HepG2 (cell line): ENCODE results near the gene IER5L. TPM values are rescaled to one million over a fixed set of nuclear protein-coding genes. Genes with fewer than 3 reads are reported as not detected.

ENCODE experiments used
- ATAC-seq: fragments of 200-7000 bp; cut with Tn5 transposase; 3 replicates; pipeline ENCODE4 v1.9.1; 2020; ENCODE audit warnings: mild to moderate bottlenecking, moderate library complexity
- BruUV-seq: library from RNA; stranded (reverse); fragments of 400-500 nt; replicated peaks from 2 replicates; lab custom pipeline; 2021; lab: Mats Ljungman, UMichigan
- CTCF ChIA-PET: fragments of 300-600 bp; formaldehyde crosslinking; extraction: SDS; loops from one replicate; lab custom pipeline; 2021; ENCODE audit warnings: low total read pairs, inconsistent platforms, low intra/inter-chr PET ratio; lab: Yijun Ruan, JAX
- POLR2A ChIA-PET: fragments of 350-600 bp; sonication (Branson Sonifier 250); formaldehyde crosslinking; loops from one replicate; lab custom pipeline; 2020; ENCODE audit warnings: antibody characterized with exemption, inconsistent platforms; lab: Yijun Ruan, JAX
- DNase-seq: peaks from one replicate; pipeline ENCODE4 v3.0.0-alpha.2; 2015; ENCODE audit warnings: low spot score
- FAIRE-seq: peaks from 3 replicates; lab custom pipeline; 2011; peaks lifted over from hg19 to GRCh38; lab: Jason Lieb, UNC
- H2AFZ ChIP-seq: one replicate; pipeline ENCODE4 v1.6.1; 2011; ENCODE audit warnings: low read length, inconsistent platforms
- H3K27ac ChIP-seq: fragments of 300-600 bp; 3 replicates; pipeline ENCODE4 v1.8.0; 2011; ENCODE audit warnings: mixed run types, mild to moderate bottlenecking, mixed read lengths, low read length, inconsistent platforms; ENCODE audit not compliant: insufficient read depth; ENCODE audit errors: extremely low read length
- H3K27me3 ChIP-seq, 2 experiments: fragments of 200-600 bp in 1 of 2; 2 replicates in 1 of 2; 3 replicates in 1 of 2; pipeline versions ENCODE4 v1.6.0 to v1.8.0; 2011; ENCODE audit warnings: low read length in 2 of 2, mild to moderate bottlenecking in 2 of 2, moderate library complexity in 2 of 2, inconsistent platforms in 1 of 2; ENCODE audit not compliant: insufficient read depth in 2 of 2, control insufficient read depth in 1 of 2
- H3K36me3 ChIP-seq, 2 experiments: fragments of 200-600 bp in 1 of 2; replicated peaks in 1 of 2; 2 replicates in 1 of 2; 3 replicates in 1 of 2; pipeline versions ENCODE4 v1.5.1 to v1.8.0; 2011; ENCODE audit warnings: low read length in 2 of 2, inconsistent platforms in 1 of 2; ENCODE audit not compliant: insufficient read depth in 2 of 2, control insufficient read depth in 1 of 2
- H3K4me1 ChIP-seq: 2 replicates; pipeline ENCODE4 v1.5.1; 2012; ENCODE audit warnings: low read length, inconsistent platforms; ENCODE audit not compliant: insufficient read depth
- H3K4me2 ChIP-seq: 2 replicates; pipeline ENCODE4 v1.6.0; 2011; ENCODE audit warnings: low read depth, low read length, inconsistent platforms
- H3K4me3 ChIP-seq, 3 experiments: fragments of 200-600 bp in 1 of 3; sonication (generic), shearing (Covaris generic) in 1 of 3; replicated peaks in 1 of 3; 2 replicates each; pipeline ENCODE4 v1.5.1; 2011 to 2016; ENCODE audit warnings: low read length in 3 of 3, inconsistent platforms in 2 of 3, low read depth in 2 of 3, mild to moderate bottlenecking in 2 of 3, control low read depth in 1 of 3, mixed read lengths in 1 of 3; ENCODE audit not compliant: insufficient read depth in 1 of 3
- H3K79me2 ChIP-seq: one replicate; pipeline ENCODE4 v1.6.1; 2011; ENCODE audit warnings: low read length, inconsistent platforms; ENCODE audit not compliant: insufficient read depth
- H3K9ac ChIP-seq: 2 replicates; pipeline ENCODE4 v1.6.0; 2011; ENCODE audit warnings: mild to moderate bottlenecking, low read depth, low read length, inconsistent platforms; ENCODE audit not compliant: insufficient read depth
- H3K9me3 ChIP-seq: 2 replicates; pipeline ENCODE4 v1.5.1; 2012; ENCODE audit warnings: mild to moderate bottlenecking, low read length
- H4K20me1 ChIP-seq: 2 replicates; pipeline ENCODE4 v1.6.0; 2011; ENCODE audit warnings: inconsistent platforms, mild to moderate bottlenecking, low read length, moderate library complexity; ENCODE audit not compliant: insufficient read depth
- ARNTL ChIP-seq: sonication (generic); formaldehyde crosslinking; IDR thresholded peaks from 2 replicates; pipeline ENCODE4 v1.4.0; 2020; ENCODE audit warnings: mild to moderate bottlenecking, missing genetic modification reagents
- FOXA1 ChIP-seq, 2 experiments: fragments of 450-650 bp in 1 of 2; sonication (generic) in 1 of 2; formaldehyde crosslinking in 1 of 2; IDR thresholded peaks; 2 replicates each; pipeline versions ENCODE4 v1.4.0 to v1.6.1; 2016 to 2020; ENCODE audit warnings: missing genetic modification reagents in 1 of 2
- FOXK1 ChIP-seq: sonication (generic); formaldehyde crosslinking; IDR thresholded peaks from 2 replicates; pipeline ENCODE4 v1.4.0; 2020; ENCODE audit warnings: low read depth, missing genetic modification reagents, borderline replicate concordance
- KDM1A ChIP-seq: IDR thresholded peaks from 2 replicates; pipeline ENCODE4 v1.6.1; 2016; ENCODE audit warnings: missing compliant biosample characterization
- KDM3A ChIP-seq: IDR thresholded peaks from 2 replicates; pipeline ENCODE4 v1.6.1; 2018; ENCODE audit warnings: low read depth, missing compliant biosample characterization
- SMARCE1 ChIP-seq: fragments of 450-650 bp; IDR thresholded peaks from 2 replicates; pipeline ENCODE4 v1.6.1; 2017; ENCODE audit warnings: borderline replicate concordance
- TBX2 ChIP-seq: sonication (generic); formaldehyde crosslinking; IDR thresholded peaks from 2 replicates; pipeline ENCODE4 v1.5.0; 2020; ENCODE audit warnings: missing genetic modification reagents, mild to moderate bottlenecking, borderline replicate concordance
- ZFX ChIP-seq: sonication (generic); formaldehyde crosslinking; IDR thresholded peaks from 2 replicates; pipeline ENCODE4 v1.4.0; 2020; ENCODE audit warnings: mild to moderate bottlenecking, low read depth, missing genetic modification reagents, moderate library complexity
- ZNF441 ChIP-seq: sonication (generic); formaldehyde crosslinking; IDR thresholded peaks from 2 replicates; pipeline ENCODE4 v1.7.0; 2021; ENCODE audit warnings: missing genetic modification reagents, borderline replicate concordance
- ZNF615 ChIP-seq: sonication (generic); formaldehyde crosslinking; IDR thresholded peaks from 2 replicates; pipeline ENCODE4 v1.5.0; 2020; ENCODE audit warnings: mild to moderate bottlenecking, missing genetic modification reagents, borderline replicate concordance
- ZNF749 ChIP-seq: sonication (generic); formaldehyde crosslinking; IDR thresholded peaks from 2 replicates; pipeline ENCODE4 v1.8.0; 2022; ENCODE audit warnings: mild to moderate bottlenecking, missing genetic modification reagents, moderate library complexity, borderline replicate concordance
- ZNF75D ChIP-seq: sonication (generic); formaldehyde crosslinking; IDR thresholded peaks from 2 replicates; pipeline ENCODE4 v1.8.1; 2023; ENCODE audit warnings: missing genetic modification reagents, mild to moderate bottlenecking, borderline replicate concordance
- WGBS: methylation state at CpG from one replicate; pipeline ENCODE4 v1.1.6; 2017; ENCODE audit warnings: low lambda C conversion rate; 5-methylcytosine and 5-hydroxymethylcytosine counted together
- in situ Hi-C: cut with HindIII; loops from 2 replicates; pipeline ENCODE4 v1.10.0; 2017; ENCODE audit warnings: low pct_unique_long_range_greater_than_20kb; ENCODE audit not compliant: extremely low pct_ligation_motif_present
- intact Hi-C: fragments of 100-400 bp; cut with micrococcal nuclease; formaldehyde crosslinking; loops from one replicate; pipeline ENCODE4 v1.10.0; 2022; ENCODE audit not compliant: unreplicated experiment
- polyA plus RNA-seq, 8 experiments: library from polyadenylated mRNA; depleted of rRNA in 3 of 8; stranded (reverse) in 7 of 8; unstranded in 1 of 8; fragments of >200 nt; fragmentation: Illumina TruSeq in 4 of 8; extraction: Trizol in 4 of 8; gene quantifications; 2 replicates each; pipeline versions ENCODE4 v1.2.1 to v1.2.3, GENCODE V29; 2011 to 2016; ENCODE audit warnings: low read depth in 4 of 8, missing spikeins in 1 of 8, mixed read lengths in 1 of 8; ENCODE audit not compliant: insufficient read depth in 1 of 8
- total RNA-seq, 5 experiments: library from RNA; depleted of rRNA; stranded (reverse); fragments of >200 nt; fragmentation: Illumina TruSeq; extraction: Trizol; gene quantifications; 2 replicates each; pipeline ENCODE4 v1.2.3, GENCODE V29; 2016; ENCODE audit warnings: low read depth in 1 of 5
- TF ChIP-seq, protein P1 (sequence below): sonication (generic); formaldehyde crosslinking; IDR thresholded peaks from 2 replicates; pipeline ENCODE4 v1.4.0; 2020; ENCODE audit warnings: missing genetic modification reagents, borderline replicate concordance
- TF ChIP-seq, protein P2 (sequence below), 2 experiments: IDR thresholded peaks; 2 replicates each; pipeline ENCODE4 v1.6.1; 2011 to 2012; ENCODE audit warnings: low read length in 2 of 2, borderline replicate concordance in 1 of 2, low read depth in 1 of 2, mild to moderate bottlenecking in 1 of 2, moderate library complexity in 1 of 2

IER5L gene
- total and polyA plus RNA-seq, 2 of the 13 experiments (the other 11 are each of a cell fraction or from before 2014, with no cell fraction given) = 1.8 to 3.3 TPM

DNA sequence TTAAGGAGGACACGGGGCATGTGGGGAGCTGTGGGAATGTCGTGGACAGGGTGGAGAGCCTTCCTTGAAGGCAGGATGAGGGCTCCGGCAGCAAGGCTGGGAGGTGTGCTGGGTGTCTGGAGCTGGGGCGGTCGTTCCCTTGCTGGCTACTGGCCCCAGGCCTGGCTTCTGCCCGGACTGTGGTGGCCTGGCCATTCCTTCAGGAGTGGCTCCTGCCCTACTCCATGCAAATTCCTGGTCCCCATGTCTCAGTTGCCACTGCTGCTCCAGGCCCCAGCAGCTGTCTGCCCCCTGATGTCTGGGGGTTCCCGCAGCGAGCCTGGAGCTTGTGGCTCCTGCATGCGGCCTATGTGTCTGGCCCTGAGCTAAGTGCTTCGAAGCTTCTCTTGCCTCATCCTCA lies 21.9 kb downstream of the IER5L start:
- no peak overlapping the region for H3K4me2 ChIP-seq
- no peaks in the 10 kb centered on the region for H3K79me2 ChIP-seq
- intact Hi-C loops = no loop called here
- H3K27me3 ChIP-seq = no peaks in the 10 kb centered on the region
- BruUV-seq = no TSS peak
- 82% methylated on average over 7 of the region's 10 CpGs for WGBS
- FAIRE-seq (no peak), ATAC-seq (no peak), DNase-seq (no peak)
- no peaks in the 10 kb centered on the region for H4K20me1 ChIP-seq
- no peak overlapping the region for H3K4me3 ChIP-seq
- H3K9ac ChIP-seq = no peak overlapping the region
- TF ChIP-seq ARNTL = no peak
- TF ChIP-seq TBX2 (CRISPR knock-in tag) = no peak
- no peak for TF ChIP-seq ZNF75D
- peaks cover 8% of the 10 kb centered on the region for H3K4me1 ChIP-seq
- ChIA-PET POLR2A (no interaction called here), CTCF (no interaction called here)
- H2AFZ ChIP-seq = no peak overlapping the region
- in situ Hi-C loops = no loop called here
- H3K9me3 ChIP-seq = no peaks in the 10 kb centered on the region
- H3K36me3 ChIP-seq = no peaks in the 10 kb centered on the region; a peak in 2 of 5 replicates
- H3K27ac ChIP-seq = no peak overlapping the region

DNA sequence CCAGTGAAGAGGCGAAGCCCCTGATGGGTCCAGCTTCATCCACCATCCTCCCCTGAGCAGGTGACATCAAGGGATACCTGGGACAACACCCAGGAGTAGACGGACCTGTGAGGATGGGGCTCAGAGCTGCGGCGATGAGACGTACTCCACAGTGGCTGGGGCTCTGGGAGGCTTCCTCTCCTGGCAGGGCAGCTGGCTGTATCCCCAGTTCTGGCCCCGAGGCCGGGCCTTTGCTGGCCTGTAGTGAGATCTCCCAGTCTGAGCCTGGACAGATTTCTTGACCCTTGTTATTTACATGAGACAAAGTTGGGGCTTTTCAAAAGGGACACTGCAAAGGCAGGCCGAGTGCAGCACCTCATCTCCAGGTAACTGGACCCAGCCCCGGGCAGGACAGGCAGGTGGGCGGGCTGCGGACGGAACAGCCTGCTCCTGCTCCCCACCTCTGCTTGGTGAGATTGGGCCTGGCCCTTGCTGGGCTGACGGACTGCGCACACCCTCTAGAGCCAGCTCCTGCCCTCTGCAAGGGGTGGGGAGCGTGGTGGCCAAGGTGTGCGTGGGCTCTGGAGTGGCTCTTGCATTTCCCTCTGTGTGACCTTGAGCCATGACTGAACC lies 23.1 kb downstream of the IER5L start:
- Histone ChIP-seq H3K79me2 (no peaks in the 10 kb centered on the region), H3K27me3 (no peaks in the 10 kb centered on the region), H3K9me3 (no peaks in the 10 kb centered on the region), H3K4me2 (no peak overlapping the region), H3K4me3 (no peak overlapping the region), H3K9ac (no peak overlapping the region), H3K27ac (no peak overlapping the region), H2AFZ (no peak overlapping the region), H3K4me1 (no peaks in the 10 kb centered on the region), H4K20me1 (no peaks in the 10 kb centered on the region), H3K36me3 (no peaks in the 10 kb centered on the region; a peak in 2 of 5 replicates)
- intact Hi-C loops = no loop called here
- FAIRE-seq = no peak
- no peak for DNase-seq
- in situ Hi-C loops = no loop called here
- ChIA-PET CTCF (no interaction called here), POLR2A (no interaction called here)
- ATAC-seq = no peak
- BruUV-seq = no TSS peak
- 100% methylated on average over 7 of the region's 16 CpGs for WGBS
- no peak for TF ChIP-seq KDM3A (CRISPR knock-in tag)
- no peak for TF ChIP-seq KDM1A (CRISPR knock-in tag)
- TF ChIP-seq ZFX (CRISPR knock-in tag) = no peak
- TF ChIP-seq FOXA1 (IDR thresholded peaks at IDR 0.05) = no peak
- TF ChIP-seq FOXA1 (CRISPR knock-in tag; IDR thresholded peaks at IDR 0.05) = no peak
- TF ChIP-seq FOXK1 (CRISPR knock-in tag) = no peak
- TF ChIP-seq ZNF615 (CRISPR knock-in tag) = no peak
- TF ChIP-seq ZNF749 = no peak
- TF ChIP-seq, protein P1, sequence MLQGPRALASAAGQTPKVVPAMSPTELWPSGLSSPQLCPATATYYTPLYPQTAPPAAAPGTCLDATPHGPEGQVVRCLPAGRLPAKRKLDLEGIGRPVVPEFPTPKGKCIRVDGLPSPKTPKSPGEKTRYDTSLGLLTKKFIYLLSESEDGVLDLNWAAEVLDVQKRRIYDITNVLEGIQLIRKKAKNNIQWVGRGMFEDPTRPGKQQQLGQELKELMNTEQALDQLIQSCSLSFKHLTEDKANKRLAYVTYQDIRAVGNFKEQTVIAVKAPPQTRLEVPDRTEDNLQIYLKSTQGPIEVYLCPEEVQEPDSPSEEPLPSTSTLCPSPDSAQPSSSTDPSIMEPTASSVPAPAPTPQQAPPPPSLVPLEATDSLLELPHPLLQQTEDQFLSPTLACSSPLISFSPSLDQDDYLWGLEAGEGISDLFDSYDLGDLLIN (CRISPR knock-in tag) = no peak
- TF ChIP-seq, protein P2, sequence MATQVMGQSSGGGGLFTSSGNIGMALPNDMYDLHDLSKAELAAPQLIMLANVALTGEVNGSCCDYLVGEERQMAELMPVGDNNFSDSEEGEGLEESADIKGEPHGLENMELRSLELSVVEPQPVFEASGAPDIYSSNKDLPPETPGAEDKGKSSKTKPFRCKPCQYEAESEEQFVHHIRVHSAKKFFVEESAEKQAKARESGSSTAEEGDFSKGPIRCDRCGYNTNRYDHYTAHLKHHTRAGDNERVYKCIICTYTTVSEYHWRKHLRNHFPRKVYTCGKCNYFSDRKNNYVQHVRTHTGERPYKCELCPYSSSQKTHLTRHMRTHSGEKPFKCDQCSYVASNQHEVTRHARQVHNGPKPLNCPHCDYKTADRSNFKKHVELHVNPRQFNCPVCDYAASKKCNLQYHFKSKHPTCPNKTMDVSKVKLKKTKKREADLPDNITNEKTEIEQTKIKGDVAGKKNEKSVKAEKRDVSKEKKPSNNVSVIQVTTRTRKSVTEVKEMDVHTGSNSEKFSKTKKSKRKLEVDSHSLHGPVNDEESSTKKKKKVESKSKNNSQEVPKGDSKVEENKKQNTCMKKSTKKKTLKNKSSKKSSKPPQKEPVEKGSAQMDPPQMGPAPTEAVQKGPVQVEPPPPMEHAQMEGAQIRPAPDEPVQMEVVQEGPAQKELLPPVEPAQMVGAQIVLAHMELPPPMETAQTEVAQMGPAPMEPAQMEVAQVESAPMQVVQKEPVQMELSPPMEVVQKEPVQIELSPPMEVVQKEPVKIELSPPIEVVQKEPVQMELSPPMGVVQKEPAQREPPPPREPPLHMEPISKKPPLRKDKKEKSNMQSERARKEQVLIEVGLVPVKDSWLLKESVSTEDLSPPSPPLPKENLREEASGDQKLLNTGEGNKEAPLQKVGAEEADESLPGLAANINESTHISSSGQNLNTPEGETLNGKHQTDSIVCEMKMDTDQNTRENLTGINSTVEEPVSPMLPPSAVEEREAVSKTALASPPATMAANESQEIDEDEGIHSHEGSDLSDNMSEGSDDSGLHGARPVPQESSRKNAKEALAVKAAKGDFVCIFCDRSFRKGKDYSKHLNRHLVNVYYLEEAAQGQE (IDR thresholded peaks at IDR 0.05; ENCODE audit: borderline replicate concordance in 1 of 2, low read depth in 1 of 2, low read length in 2 of 2) = no peak
- TF ChIP-seq ZNF441 (CRISPR knock-in tag) = no peak
- no peak for TF ChIP-seq SMARCE1
